Measurements from ENCODE around the gene PTOV1.

The PTOV1 gene

DNA sequence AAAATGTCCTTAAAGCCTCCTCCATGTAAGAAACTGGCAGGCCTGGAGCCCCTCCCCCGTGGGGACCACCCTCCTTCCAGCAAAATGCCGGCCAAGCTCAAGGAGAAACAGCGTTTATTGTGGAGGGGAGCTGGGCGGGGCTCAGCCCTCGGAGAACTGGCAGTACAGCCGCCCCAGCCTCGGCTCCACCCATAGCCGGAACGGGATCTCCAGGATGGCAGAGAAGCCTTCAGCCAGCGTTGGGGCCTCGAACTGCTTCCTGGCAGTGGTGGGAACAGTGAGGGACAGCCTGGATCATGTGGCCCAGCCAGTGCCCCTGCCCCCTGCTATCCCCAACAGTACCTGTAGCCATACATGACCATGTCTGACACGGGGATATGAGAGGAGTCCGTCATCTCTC, 10.1 kb downstream of the PTOV1 start:
- DNase-seq: no peak

DNA sequence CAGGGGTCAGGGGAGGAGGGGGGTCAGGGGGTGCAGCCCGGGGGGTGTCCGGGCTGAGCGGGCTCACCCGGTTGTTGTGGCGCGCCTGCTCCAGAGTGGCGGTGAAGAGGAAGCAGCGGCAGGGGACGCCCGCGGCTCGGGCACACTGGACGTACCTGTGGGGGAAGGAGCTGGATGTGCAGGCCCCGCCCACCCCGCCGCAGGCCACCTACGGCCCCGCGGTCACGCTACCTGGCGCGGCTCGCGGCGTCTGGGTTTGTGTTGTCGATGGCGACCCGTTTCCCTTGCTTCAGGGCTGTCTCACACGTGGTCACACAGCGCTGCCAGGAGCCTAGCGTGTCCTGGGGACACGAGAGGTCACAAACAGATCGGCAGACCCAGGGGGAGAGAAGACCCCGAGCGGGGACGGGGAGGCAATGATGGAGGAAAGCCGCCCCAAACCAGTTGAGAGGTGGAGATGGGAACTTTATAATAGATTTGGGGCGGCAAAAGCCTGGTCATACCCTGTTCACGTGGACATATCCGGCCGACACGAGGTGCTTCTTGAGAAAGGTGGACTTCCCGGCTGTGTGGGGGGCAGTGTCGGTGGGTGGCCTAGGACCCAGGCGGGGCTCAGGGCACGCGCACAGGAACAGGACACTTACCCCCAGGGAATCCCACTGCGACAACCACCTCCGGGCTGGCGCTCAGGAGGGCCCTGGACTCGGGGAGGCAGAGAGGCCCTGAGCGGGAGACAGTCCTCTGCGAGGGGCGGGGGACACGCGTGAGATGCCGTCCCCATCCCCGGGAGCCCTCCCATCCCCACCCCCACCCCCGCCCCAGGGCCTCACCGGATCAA, 10.8 kb downstream of the PTOV1 start:
- DNase-seq: no peak

DNA sequence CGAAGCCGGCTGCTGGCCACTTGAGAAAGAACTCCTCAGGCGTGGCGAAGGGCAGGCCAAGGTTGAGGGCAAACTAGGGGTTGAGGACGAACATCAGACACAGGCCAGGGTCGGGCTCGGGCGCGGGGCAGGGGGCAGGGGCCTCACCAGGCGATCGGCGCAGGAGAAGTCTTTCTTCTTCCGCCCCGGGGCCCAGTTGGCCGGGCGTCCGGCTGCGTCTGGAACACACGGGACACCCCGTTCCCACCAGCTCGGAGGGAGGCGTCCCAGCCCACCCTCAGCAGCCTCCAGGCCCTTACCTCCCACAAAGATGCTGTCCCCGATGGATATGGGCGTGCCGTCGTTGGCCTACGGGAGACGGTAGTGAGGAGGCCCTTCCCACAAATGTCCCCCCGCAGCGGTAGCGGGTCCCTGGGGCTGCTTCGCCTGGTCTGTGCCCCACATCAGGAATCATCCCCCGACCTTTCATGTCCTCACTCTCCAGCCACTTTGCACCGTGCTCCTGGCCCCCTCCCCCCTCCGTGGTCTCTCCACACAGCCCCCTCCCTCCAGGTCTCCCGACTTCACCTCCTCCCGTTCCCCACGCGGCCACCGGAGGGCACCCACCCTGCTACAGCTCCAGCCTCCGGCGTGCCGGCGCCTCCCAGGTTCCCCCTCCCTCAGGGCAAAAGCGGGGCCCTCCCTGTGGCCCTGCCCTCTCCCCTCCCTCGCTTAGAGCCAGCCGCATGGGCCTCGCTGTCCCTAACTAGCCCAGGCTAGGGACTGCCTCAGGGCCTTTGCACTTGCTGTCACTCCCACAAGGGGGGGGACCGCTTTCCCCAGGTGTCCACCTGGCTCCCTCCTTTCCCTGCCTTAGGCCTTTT, 11.7 kb downstream of the PTOV1 start:
- peak; percentile 54 for DNase-seq

DNA sequence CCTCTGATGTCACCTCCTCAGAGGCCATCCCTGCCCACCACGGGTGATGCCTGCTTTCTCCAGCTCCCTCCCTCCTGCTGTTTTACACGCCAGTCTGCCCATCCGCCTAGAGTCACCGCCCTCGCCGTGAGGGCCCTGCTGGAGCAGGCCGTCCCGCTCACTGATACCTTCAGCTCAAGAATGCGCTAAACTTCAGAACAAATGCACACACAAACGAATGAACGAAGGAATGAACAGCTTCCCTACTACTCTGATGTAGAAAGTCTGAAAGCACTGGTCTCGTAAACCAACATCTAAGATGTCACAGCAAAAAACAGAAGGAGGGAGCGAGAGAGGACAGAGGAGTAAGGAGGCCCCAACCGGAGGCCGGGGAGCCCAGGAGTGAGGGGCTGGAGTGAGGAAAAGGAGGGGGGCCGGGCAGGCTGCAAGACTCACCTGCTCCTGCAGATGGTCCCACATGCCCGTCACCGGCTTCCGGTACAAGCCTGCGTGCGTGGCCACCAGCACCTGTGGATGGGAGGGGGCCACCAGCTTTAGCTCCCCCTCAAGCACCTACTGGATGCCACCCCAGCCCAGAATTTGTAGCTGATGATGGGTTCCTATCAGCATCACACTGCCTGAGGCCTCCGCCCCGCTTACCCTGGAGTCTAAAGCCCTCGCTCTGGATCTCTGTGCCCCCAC, 12.4 kb downstream of the PTOV1 start:
- no peak for DNase-seq

DNA sequence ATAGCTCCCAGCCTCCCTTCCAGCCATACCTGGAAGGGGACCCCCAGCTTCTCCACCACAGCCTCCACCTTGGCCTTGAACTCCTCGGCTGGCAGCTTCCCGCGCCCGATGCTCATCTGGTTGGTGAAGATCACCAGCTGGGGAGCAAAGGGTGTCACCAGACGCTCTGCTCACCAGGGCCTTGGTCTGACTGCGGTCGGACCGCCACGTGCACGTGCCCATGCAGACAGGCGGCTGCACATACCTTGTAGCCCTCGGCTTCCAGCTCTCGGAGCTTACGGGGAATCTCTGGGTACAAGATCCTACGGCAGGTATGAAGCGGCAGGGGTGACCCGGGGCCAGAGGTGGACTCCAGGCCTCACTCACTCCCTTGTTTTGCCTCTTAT, 13.0 kb downstream of the PTOV1 start:
- DNase-seq: no peak

DNA sequence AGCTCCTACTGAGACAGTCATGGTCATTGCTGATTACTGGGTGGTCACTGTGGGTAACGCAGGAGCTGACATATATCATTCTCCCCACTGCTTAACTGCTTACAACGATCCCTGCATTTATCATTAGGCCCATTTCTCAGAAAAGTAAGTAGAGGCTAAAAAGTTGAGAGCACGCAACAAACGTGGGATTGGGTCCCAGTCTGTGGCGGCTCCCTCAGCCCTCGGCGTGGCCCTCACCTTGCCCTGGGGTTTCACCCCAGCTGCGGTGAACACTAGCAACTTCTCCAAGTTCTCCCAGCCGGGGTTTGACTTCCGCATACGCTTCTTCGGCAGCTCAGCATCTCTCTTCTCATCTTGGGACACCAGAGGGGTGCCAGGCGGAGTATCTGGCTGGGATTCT, 13.9 kb downstream of the PTOV1 start:
- no peak for DNase-seq

DNA sequence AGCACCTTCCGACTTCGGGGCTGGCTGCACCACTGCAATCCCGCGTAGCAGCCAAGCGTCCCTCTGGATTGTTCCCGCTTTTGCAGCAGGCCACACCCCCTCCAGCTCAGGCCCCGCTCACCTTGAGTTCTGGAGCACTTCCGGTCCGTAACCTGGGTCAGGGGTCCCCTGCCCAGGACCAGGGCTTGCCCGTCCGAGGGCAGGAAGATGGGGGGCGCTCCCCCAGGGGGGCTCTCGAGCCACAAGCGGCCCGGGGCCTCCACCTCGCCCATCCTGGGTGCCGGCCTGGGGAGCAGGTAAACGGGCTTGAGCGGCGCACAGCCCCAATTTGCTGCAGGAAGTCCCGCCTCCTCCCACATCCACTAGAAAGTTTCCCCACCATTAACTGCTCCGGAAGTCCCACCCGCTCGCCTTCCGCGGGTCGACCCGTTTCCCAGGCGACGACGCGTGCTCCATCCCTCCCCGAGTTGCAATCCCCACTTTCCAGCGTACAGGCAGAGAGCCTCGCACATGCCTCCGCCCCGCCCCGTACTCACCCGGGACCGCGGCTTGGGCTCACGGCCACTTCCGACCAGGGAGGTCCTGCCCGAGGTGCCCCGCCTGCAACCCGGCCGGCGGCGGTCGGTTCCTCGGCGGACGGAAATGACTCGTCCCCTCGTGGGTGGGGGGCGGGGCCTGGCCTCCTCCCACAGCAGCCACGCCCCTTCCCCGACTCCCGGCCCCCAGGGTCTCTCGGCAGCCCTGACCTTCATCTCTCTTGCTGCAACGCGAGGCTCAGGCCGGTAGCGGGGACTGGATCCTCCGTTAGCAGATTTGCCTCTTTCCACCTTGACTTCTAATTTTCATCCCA, 16.2 kb downstream of the PTOV1 start, which contains the start of gene PNKP:
Gene PNKP (minus strand): TSS at position 644 of the 850 bp plus-strand sequence. CDS start 372 bp downstream, at position 272.
- DNase-seq: peak; percentile 95

DNA sequence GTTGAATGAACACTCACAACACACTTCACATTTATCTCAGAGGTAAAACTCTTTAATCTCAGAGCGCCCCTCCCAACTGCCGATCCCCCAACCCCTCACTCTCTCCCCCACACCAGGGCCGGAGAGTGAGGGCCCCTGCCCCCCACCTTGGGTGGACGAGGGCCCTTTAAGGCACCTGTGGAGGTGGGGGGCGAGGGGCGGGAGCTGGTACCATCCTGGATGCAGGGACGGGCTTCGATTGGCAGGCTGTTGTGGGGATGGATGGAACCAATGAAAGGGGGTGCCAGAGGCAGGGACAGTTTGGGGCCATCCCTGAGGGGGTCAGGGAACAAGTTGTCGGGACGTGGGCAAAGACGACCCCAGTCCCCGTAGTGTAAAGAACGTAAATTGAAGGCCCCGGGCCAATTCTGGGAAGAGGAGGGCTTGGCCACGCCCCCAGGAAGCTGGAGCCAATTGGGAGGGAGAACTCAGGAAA, 18.1 kb downstream of the PTOV1 start:
- no peak for DNase-seq

DNA sequence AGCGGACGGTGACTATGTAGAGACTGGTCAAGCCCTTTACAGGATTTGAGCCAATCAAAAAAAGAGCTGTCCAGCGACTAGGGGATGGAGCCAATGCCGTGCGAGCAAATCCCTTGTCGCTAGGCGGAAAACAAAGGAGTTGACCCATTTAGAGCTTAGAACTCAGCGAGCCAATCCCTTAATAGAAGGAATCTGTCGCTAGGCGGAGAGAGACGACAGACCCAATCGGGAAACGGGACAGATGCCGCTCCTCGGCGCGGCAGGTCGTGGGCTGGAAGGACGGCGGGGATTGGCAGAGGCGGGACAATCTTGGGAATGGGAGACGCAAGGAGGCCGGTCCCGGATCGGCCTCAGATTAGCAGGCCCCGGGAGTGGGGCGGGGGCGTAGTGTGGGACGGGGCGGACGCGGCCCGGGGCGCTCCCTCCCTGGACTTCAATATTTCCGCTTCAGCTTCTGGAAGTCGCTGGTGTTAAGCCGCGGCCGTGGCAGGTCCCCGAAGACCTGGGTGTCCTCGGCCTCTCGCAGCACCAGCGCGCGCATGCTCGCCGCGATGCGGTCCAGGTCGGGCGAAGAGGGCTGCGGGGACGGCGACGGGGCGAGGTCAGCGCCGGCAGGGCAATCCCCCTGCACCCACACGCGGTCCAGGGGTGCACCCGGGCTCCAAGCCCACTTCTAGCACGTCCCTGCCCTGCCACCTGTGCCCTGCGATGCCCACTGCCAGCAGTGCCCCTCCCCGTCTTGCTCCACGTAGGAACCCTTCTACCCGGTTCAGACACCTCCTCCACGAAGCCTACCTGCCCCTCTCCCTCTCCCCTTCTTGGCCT, 18.7 kb downstream of the PTOV1 start:
- DNase-seq: peak; percentile 92

DNA sequence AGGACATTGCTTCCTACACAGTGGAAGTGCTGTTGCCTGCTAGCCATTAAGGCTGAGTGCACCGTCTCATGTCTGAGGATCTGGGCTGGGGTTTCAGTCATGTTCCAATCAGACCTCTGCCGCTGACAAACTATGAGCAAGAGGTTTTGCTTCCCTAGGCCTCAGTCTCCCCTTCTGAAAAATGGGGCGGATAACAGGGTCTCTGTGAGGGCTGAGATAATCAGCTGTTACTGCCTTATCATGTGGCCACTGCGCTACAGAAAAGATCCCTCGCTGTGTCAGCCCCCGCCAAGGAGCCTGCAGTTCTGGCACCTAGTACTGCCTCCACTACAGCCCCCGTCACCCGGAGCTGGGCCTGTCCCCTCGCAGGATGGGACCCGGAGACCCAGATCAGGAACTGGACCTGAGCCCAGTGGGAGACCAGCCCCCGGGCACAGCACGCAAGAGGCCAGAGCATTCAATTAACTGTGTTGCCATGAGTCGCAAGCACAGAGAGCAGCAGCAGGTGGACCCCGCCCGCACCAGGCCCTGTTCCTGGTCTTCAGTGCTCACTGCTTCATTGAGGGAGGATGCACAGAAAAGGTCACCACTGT, 19.4 kb downstream of the PTOV1 start:
- no peak for DNase-seq

DNA sequence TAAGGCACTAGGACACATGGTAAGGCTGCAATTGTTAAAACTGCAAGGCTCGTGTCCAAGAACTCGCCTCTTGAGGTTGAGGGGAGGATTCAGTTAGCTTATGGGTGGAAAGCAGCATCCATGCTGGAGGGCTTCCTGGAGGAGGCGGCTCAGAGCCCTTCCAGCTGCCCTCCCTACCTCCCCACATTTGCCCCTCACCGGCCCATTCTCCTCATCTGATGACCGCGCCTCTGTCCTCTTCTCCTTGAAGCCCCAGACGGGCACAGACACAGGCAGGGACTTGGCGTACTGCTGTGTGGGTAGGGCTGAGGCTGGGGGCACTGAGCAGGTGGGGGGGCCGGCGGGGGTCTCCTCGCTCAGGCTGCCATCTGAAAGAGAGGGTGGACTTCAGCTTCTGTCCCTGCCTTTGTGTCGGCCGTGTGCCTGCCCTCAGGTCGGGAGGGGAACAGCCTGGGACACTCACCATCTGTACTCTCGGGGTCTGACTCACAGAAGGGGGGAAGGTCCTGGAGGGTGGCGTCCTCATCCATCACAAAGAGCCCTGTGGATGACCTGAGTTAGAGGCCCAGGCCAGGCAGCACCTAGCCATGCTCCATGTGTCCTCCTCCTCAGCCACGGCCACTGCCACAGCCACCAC, 20.5 kb downstream of the PTOV1 start:
- DNase-seq: no peak

DNA sequence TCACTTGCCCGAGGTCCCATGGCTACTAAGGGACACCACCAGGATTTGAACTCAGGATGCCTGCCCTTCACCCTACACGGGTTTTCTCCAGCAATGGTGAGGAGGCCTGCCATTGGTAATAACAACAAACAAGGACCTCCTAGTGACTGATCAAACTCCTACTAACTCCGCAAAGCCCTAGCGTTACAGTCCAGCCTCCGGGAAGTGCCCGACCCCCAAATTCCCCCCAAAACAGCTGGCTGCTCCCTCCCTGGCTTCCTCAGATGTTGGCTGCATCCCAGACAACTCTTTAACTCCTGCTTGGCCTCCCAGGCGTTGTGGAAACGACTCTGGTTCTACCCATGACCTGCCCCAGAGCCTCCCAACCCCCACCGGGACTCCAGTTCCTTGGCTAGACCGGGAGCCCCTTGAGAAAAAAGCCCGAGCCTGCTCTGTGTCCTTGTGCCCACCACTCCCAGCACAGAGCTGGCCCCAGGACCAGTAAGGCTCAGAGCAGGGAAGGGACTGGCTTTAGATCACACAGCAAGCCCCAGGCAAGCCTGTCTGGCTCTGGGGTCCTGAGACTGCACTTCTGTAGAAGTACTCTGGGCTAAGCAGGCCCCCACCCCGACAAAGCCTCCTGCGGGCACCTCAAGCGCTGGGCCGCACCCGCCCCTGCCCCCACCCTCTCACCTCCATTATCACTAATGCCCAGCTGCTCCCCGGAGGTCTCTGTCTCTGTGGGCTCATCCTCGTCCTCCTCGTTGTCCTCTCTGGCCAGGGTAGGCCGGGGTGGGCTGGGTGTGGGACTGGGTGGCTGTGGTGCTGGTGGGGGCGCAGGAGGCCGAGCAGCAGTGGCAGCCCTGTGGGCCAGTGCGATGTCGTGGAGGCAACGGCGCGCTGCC, 21.5 kb downstream of the PTOV1 start:
- DNase-seq: no peak

DNA sequence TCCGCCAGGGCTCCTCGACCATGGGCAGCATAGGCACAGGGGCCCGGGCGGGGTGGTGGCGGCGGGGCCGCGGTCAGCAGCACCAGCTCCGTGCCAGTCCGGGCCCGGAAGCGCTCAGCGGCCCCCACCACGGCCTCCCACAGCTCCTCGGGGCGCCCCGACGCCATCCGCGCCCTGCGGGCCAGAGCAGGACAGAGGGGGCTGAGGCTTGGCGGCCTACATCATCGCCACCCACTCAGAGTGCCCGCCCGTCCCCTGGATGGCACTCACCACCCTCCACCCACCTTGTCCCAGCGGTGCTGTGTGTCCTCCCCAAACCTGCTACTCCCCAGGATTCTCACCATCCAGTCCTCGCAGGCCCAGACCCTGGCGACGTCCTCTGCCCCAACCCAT, 22.2 kb downstream of the PTOV1 start:
- DNase-seq: no peak

DNA sequence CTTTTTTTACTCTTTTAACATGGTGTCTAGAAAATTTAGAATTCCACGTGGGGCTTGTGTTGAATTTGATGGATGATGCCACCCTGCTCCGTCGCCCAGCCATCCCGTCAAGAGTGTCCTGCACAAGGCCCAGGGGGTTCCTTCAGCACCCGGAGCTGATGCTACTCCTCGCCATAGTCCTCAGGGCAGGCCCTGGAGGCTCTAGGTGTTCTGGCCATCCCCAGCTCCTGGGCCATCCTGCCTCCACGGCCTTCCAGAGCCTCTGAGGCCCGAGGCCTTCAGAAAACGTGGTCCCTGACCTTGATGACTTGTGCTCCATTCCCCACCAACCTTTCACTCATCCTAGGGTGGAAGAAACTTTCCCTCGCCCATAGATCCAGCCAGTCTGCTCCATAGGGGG, 22.9 kb downstream of the PTOV1 start:
- no peak for DNase-seq

DNA sequence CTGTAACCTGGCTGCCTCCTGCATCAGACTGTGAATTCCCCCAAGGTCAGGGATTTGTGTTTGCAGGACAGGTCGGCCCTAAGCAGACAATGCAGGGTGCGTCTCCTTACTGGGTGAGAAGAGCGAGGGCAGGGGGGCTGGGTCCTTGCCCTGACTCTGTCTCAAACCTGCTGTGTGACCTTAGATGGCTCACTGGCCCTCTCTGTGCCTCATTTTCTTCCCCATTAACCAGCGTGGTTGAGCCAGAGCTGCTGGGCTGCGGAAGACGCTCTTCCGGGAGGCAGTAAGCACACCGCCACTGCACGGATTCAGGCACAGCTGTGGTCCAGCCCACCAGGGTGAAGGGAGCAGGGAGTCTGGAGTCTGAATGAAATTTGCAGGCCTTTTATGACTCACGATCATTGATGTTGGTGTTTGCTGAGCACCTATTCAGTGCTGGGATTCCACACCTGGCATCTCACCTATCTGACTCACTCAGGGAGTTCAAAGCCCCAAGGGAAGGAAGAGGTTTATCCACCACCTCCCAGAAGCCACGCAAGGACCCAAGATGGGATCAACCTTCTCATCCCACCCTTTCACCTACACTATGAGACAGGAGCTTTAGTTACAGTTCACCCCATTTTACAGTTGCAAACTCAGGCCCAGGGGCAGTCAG, 23.7 kb downstream of the PTOV1 start:
- no peak for DNase-seq

DNA sequence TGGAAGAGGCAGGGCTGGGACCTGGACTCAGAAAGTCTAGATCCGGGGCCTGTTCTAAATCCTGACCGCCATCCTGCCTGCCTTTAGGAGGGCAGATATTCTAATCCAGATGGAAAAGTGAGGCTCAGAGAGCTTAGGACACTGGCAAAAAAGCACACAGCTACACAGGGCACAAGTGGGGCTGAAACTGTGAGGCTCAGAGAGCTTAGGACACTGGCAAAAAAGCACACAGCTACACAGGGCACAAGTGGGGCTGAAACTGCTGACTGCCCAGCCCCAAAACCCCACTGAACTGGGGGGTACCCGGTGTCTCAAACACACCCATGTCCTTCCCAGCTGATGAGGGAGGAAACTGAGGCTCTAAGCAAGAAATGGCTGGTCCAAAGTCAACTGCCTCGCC, 24.2 kb downstream of the PTOV1 start:
- DNase-seq: no peak

DNA sequence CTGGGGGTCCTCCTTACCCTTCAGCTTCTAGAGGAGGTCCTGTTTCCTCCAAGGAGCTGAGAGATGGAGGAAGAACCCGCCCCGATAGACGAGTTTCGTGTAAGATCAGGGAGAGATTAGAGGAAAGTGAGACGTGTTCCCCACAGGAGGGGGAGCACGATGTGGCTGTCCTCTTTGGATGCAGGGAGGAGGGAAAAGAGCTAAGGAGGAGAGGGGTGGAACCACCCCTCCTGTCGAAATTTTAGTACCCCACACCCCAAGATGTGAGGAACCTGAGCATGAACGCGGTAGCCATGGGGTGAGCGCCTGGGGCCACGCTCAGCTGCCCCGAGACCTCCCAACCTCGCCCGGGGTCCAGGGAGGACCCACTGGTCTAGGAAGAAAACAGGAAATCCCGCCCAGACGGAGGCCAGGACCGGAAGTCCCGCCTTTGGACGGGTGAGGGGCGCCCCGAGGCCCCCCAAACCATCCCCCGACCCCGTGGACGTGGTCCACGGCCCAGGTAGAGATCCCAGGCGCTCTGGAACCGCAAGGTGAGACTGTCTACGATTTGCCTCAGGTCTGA, 25.0 kb downstream of the PTOV1 start:
- DNase-seq: peak; percentile 65

DNA sequence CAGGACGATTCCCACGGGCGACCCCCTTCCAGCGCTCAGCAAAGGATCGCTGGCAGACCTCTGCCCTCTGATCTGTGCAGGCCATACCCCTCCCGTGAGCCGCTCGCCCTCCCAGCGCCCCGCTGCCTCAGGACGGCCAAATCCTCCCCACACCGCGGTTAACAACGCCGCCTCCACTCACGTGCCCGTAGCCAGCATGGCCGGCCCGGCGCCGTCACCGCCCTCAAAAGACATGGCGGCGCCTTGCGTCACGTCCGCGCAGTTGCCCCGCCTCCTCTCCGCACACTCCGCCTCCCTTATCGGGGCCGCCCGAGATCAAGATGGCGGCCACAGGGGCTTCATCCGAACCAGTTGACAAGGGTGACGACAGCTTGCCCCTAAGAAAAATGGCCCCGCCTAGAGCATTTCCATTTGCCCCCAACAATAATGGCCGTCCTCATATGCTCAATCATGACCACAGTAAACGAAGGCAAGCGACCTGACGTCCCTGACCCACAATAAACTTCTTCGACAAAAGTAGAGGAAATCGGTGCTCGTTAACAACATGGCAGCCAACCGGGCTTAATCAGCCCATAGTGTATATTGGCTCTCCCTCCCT, 25.6 kb downstream of the PTOV1 start:
- peak; percentile 98 for DNase-seq

Measured in activated CD4-positive, alpha-beta T cell treated with anti-CD3 and anti-CD28 coated beads for 48 hours (primary cell).